HG03139 (cell line): ENCODE results near the gene SSTR3.

ENCODE experiments used
- ATAC-seq: cut with Tn5 transposase; IDR thresholded peaks from one replicate; pipeline ENCODE4 v1.9.1; 2021; ENCODE audit not compliant: unreplicated experiment

The SSTR3 gene

GRCh38 chr22:37169406-37169805 is 42.9 kb downstream of the SSTR3 start:
- no peak for ATAC-seq

GRCh38 chr22:37167981-37168647 is 44.2 kb downstream of the SSTR3 start:
- no peak for ATAC-seq

- ATAC-seq, result no peak
Measured at GRCh38 chr22:37167176-37167980, 44.9 kb downstream of the SSTR3 start.

GRCh38 chr22:37166675-37167066 is 45.6 kb downstream of the SSTR3 start:
- no peak for ATAC-seq

- no peak for ATAC-seq
Measured at GRCh38 chr22:37165940-37166674, 46.2 kb downstream of the SSTR3 start.

GRCh38 chr22:37165066-37165465 is 47.2 kb downstream of the SSTR3 start:
- no peak for ATAC-seq

GRCh38 chr22:37164505-37164887 is 47.8 kb downstream of the SSTR3 start:
- peak; percentile 10 for ATAC-seq

- ATAC-seq, result peak; percentile 26
Measured at GRCh38 chr22:37163575-37164504, 48.4 kb downstream of the SSTR3 start.

- no peak for ATAC-seq
Measured at GRCh38 chr22:37163096-37163489, 49.2 kb downstream of the SSTR3 start.

GRCh38 chr22:37162221-37163095 is 49.8 kb downstream of the SSTR3 start:
- ATAC-seq, result peak; percentile 39

GRCh38 chr22:37161443-37161842 is 50.8 kb downstream of the SSTR3 start:
- no peak for ATAC-seq

- ATAC-seq, result no peak
Measured at GRCh38 chr22:37160027-37160426, 52.2 kb downstream of the SSTR3 start.

- ATAC-seq, result no peak
Measured at GRCh38 chr22:37158963-37159290, 53.4 kb downstream of the SSTR3 start.

- no peak for ATAC-seq
Measured at GRCh38 chr22:37157516-37158285, 54.6 kb downstream of the SSTR3 start.

GRCh38 chr22:37156686-37157435 is 55.4 kb downstream of the SSTR3 start:
- ATAC-seq, result no peak

GRCh38 chr22:37155971-37156370 is 56.3 kb downstream of the SSTR3 start:
- ATAC-seq, result no peak

- no peak for ATAC-seq
Measured at GRCh38 chr22:37154925-37155712, 57.2 kb downstream of the SSTR3 start.
